GM13976 (cell line): ENCODE results near the gene SP7.

Experiments used
- DNase-seq: peaks from one replicate; pipeline ENCODE4 v3.0.0; 2012; ENCODE audit warnings: low spot score
- in situ Hi-C: fragments of 300-500 bp; cut with MboI; formaldehyde crosslinking; loops from one replicate; pipeline ENCODE4 v1.12.0; 2022; ENCODE audit warnings: low sequenced_read_pairs, mixed read lengths, inconsistent platforms; ENCODE audit not compliant: unreplicated experiment
- TF ChIP-seq, protein P1 (sequence below): IDR thresholded peaks from 2 replicates; pipeline ENCODE4 v1.5.1; 2012; ENCODE audit warnings: borderline replicate concordance, mild to moderate bottlenecking; ENCODE audit not compliant: insufficient read depth; ENCODE audit errors: extremely low read depth, missing control alignments, control extremely low read depth

Gene SP7

DNA sequence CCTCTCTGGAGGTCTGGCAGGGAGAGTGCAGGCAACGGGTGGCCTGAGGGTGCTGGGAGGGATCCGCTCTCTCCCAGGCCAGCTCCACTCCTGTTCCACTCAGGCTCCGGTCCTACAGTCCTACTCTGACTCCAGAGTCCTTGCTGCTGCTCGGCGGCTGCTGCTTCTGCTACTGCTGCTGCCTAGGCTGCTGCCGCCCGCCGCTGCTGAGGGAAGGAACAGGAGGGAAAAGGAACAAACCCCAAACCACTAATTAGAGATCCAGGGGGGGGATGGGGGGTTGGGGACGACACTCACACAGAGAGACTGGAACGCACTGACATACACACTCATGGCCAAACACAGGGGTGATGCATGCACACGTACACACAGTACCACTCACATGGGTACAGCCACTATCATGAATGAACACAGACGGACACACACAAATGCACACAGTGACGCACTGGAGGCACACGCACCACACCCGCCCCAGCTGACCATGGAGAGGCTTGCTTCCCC is at the start of gene SP7:
SP7 (minus strand) TSS at position 174 of the 501 bp plus-strand sequence. CDS start 708 bp downstream, outside the sequence.
- no peak for DNase-seq
- in situ Hi-C loops, result no loop called here
- TF ChIP-seq, protein P1, sequence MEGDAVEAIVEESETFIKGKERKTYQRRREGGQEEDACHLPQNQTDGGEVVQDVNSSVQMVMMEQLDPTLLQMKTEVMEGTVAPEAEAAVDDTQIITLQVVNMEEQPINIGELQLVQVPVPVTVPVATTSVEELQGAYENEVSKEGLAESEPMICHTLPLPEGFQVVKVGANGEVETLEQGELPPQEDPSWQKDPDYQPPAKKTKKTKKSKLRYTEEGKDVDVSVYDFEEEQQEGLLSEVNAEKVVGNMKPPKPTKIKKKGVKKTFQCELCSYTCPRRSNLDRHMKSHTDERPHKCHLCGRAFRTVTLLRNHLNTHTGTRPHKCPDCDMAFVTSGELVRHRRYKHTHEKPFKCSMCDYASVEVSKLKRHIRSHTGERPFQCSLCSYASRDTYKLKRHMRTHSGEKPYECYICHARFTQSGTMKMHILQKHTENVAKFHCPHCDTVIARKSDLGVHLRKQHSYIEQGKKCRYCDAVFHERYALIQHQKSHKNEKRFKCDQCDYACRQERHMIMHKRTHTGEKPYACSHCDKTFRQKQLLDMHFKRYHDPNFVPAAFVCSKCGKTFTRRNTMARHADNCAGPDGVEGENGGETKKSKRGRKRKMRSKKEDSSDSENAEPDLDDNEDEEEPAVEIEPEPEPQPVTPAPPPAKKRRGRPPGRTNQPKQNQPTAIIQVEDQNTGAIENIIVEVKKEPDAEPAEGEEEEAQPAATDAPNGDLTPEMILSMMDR, result no peak

DNA sequence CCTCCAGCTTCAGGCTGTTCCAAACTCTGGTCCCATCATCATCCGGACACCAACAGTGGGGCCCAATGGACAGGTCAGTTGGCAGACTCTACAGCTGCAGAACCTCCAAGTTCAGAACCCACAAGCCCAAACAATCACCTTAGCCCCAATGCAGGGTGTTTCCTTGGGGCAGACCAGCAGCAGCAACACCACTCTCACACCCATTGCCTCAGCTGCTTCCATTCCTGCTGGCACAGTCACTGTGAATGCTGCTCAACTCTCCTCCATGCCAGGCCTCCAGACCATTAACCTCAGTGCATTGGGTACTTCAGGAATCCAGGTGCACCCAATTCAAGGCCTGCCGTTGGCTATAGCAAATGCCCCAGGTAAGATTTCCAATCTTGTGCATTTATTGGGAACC is 47.1 kb upstream of the SP7 start:
- TF ChIP-seq, protein P1, result no peak
- no peak for DNase-seq
- in situ Hi-C loops, result no loop called here

DNA sequence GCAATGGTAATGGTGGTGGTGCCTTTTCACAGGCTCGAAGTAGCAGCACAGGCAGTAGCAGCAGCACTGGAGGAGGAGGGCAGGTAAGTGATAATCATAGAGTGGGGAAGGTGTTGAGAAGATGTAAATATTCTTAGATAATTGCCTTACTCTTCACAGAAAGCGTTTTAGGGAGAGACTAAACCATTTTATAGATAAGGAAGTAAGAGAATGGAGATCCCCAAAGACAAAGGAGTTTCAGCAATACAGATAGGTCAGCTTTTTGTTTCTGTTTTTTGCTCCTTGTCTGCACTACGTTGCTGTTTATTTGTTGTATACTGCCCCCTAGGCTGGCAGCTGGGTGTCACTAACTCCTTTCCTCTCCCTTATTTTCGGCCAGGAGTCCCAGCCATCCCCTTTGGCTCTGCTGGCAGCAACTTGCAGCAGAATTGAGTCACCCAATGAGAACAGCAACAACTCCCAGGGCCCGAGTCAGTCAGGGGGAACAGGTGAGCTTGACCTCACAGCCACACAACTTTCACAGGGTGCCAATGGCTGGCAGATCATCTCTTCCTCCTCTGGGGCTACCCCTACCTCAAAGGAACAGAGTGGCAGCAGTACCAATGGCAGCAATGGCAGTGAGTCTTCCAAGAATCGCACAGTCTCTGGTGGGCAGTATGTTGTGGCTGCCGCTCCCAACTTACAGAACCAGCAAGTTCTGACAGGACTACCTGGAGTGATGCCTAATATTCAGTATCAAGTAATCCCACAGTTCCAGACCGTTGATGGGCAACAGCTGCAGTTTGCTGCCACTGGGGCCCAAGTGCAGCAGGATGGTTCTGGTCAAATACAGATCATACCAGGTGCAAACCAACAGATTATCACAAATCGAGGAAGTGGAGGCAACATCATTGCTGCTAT is 45.8 kb upstream of the SP7 start:
- TF ChIP-seq, protein P1, result peak; percentile 36
- DNase-seq, result peak; percentile 37
- in situ Hi-C loops, result no loop called here

DNA sequence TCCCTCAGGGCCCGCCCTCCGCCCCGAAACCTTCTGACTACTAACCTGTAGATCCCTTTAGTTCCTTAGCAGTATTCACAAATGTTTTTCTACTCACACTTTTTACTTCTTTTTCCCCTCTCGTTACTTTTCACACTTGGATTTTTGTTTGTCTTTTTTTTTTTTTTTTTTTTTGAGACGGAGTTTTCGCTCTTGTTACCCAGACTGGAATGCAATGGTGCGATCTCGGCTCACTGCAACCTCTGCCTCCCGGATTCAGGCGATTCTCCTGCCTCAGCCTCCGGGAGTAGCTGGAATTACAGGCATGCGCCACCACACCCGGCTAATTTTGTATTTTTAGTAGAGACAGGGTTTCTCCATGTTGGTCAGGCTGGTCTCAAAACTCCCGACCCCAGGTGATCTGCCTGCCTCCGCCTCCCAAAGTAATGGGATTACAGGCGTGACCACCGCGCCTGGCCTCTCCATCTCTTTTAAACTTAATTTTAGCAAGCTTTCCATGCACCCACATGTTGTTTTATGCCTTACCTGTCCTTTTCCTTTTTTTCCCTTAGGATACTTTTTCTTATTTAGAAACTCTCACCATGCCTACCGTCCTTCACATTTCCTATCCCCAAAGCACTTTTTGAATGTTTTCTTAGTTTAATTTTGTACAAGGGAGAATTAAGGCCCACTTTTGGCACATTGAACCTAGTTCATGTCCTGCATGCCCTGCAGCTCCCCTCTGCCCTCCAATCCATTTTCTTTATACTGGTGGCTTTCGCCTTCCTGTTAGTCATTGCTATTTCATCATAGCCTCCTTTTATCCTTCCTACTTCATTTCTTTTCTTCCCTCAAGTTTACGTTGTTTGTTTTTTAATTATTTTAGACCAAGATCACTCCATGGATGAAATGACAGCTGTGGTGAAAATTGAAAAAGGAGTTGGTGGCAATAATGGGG is 44.9 kb upstream of the SP7 start:
- TF ChIP-seq, protein P1, result no peak
- DNase-seq, result no peak
- in situ Hi-C loops, result no loop called here

DNA sequence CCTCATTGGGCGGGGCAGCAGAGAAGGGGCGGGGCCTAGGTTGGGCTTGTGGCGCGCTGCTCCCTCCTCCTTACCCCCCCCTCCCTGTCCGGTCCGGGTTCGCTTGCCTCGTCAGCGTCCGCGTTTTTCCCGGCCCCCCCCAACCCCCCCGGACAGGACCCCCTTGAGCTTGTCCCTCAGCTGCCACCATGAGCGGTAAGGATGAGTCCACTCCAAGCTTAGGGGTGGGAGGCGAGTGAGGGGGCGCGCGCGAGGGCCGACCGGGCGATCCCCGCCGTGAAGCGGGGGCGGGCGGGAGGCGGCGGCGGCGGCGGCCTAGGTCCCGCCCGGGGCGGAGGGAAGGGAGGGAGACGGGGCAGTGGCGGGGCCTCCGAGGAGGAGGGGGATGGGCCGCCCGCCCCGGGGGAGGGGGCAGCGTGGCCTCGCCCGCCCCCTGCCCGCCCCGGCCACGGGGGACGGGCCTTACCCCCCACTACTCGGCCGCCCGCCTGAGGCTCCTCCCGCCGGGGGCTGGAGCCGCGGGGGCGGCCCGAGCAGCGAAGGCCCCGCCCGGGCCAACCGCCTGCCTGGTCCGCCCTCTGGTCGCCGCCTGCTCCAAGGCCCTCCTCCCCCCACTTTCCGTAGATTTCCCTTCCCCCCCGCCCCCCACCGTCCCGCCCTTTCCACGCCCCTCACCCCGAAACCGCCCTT is 44.1 kb upstream of the SP7 start, which contains the start of gene SP1:
SP1 (plus strand) TSS at position 73 of the 690 bp plus-strand sequence; CDS start at position 189, 116 bp downstream.
- in situ Hi-C loops, result no loop called here
- TF ChIP-seq, protein P1, result no peak
- DNase-seq, result peak; percentile 90

DNA sequence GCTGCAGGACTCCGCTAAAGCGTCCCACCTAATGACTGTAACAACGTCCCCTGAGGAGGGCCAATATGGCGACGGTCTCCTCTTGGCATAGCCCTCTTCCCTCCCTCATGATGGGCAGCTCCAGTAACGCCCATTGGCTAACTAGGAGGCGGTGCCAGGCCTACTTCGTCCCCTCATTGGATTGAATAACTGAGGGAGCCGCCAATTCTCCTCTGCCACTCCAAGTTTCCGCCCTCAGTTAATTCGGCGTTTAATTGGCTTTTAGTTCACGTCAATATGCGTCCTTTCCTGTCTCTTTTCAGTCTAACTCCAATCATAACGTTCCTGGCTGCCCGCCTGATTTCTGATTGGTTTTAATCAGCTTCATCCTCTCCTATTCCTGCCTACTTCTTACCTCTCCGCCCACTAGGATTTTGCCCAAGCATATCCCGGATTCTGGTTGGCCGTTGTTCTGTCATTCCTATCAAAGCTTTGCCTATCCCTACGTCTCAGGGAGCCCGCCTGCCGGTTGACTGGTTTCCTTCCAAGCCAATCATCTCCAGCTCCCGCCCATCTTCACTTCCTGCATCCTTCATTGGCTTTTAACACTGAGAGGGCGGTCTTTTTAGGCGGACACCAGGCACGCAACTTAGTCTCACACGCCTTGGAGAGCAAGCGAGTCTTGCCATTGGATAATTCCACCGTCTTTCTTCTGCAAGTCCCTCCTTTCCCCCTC is 43.4 kb upstream of the SP7 start:
- TF ChIP-seq, protein P1, result no peak
- in situ Hi-C loops, result no loop called here

More for the DNA sequence above, 43.4 kb upstream of the SP7 start:
- DNase-seq, result peak; percentile 86
